HepG2 (cell line): ENCODE measurements around the gene NCOA5. TPM values are rescaled to one million over a fixed set of nuclear protein-coding genes. Genes with fewer than 3 reads are reported as not detected.

Experiments used
- CREB1 ChIP-seq, 2 experiments: fragments of 450-650 bp in 1 of 2; IDR thresholded peaks; 2 replicates each; pipeline ENCODE4 v1.6.1; 2016 to 2017; ENCODE audit warnings: control low read depth in 1 of 2, mild to moderate bottlenecking in 1 of 2, missing compliant biosample characterization in 1 of 2, missing genetic modification characterization in 1 of 2
- E2F2 ChIP-seq: sonication (generic); formaldehyde crosslinking; IDR thresholded peaks from 2 replicates; pipeline ENCODE4 v1.4.0; 2020; ENCODE audit warnings: missing genetic modification reagents, borderline replicate concordance
- EEA1 ChIP-seq: sonication (generic); formaldehyde crosslinking; IDR thresholded peaks from 2 replicates; pipeline ENCODE4 v1.5.1; 2020; ENCODE audit warnings: mild to moderate bottlenecking, missing genetic modification reagents, borderline replicate concordance
- FOXK1 ChIP-seq: sonication (generic); formaldehyde crosslinking; IDR thresholded peaks from 2 replicates; pipeline ENCODE4 v1.4.0; 2020; ENCODE audit warnings: low read depth, missing genetic modification reagents, borderline replicate concordance
- FOXM1 ChIP-seq: sonication (generic); formaldehyde crosslinking; IDR thresholded peaks from 2 replicates; pipeline ENCODE4 v1.5.0; 2020; ENCODE audit warnings: missing genetic modification reagents
- HNRNPLL ChIP-seq: fragments of 200-400 bp; formaldehyde crosslinking; IDR thresholded peaks from 2 replicates; pipeline ENCODE4 v1.6.1; 2017; ENCODE audit warnings: mild to moderate bottlenecking, low read depth, low read length; ENCODE audit not compliant: poor library complexity, severe bottlenecking
- KLF13 ChIP-seq: sonication (generic); formaldehyde crosslinking; IDR thresholded peaks from 2 replicates; pipeline ENCODE4 v1.4.0; 2020; ENCODE audit warnings: mild to moderate bottlenecking, missing genetic modification reagents
- NCOA5 ChIP-seq: sonication (generic); formaldehyde crosslinking; IDR thresholded peaks from 2 replicates; pipeline ENCODE4 v1.4.0; 2020; ENCODE audit warnings: missing genetic modification reagents
- NR2F1 ChIP-seq, 2 experiments: fragments of 450-650 bp in 1 of 2; formaldehyde crosslinking in 1 of 2; IDR thresholded peaks; 2 replicates each; pipeline versions ENCODE4 v1.5.0 to v1.6.1; 2016 to 2020; ENCODE audit warnings: mild to moderate bottlenecking in 1 of 2, missing compliant biosample characterization in 1 of 2, missing genetic modification reagents in 1 of 2, moderate library complexity in 1 of 2
- RFX5 ChIP-seq: IDR thresholded peaks from 2 replicates; pipeline ENCODE4 v1.6.1; 2011; ENCODE audit warnings: low read depth, low read length, improper control_type of control experiment
- SMC3 ChIP-seq: IDR thresholded peaks from 2 replicates; pipeline ENCODE4 v1.6.1; 2011; ENCODE audit warnings: low read length, improper control_type of control experiment
- UBTF ChIP-seq: sonication (generic); formaldehyde crosslinking; IDR thresholded peaks from 2 replicates; pipeline ENCODE4 v1.4.0; 2020; ENCODE audit warnings: mild to moderate bottlenecking, missing genetic modification reagents
- XRCC5 ChIP-seq: fragments of 200-400 bp; formaldehyde crosslinking; optimal IDR thresholded peaks from 2 replicates; pipeline ENCODE3; 2017; ENCODE audit warnings: mild to moderate bottlenecking, low read length
- ZNF501 ChIP-seq: sonication (generic); formaldehyde crosslinking; IDR thresholded peaks from 2 replicates; pipeline ENCODE4 v1.5.1; 2020; ENCODE audit warnings: mild to moderate bottlenecking, moderate library complexity, missing genetic modification reagents
- ZNF513 ChIP-seq: sonication (generic); formaldehyde crosslinking; conservative IDR thresholded peaks from 2 replicates; pipeline ENCODE4 v1.5.0; 2020; ENCODE audit warnings: missing genetic modification reagents
- ZNF598 ChIP-seq: sonication (generic); formaldehyde crosslinking; IDR thresholded peaks from 2 replicates; pipeline ENCODE4 v1.5.1; 2020; ENCODE audit warnings: mild to moderate bottlenecking, missing genetic modification reagents, borderline replicate concordance
- polyA plus RNA-seq, 8 experiments: library from polyadenylated mRNA; depleted of rRNA in 3 of 8; stranded (reverse) in 7 of 8; unstranded in 1 of 8; fragments of >200 nt; fragmentation: Illumina TruSeq in 4 of 8; extraction: Trizol in 4 of 8; gene quantifications; 2 replicates each; pipeline versions ENCODE4 v1.2.1 to v1.2.3, GENCODE V29; 2011 to 2016; ENCODE audit warnings: low read depth in 4 of 8, missing spikeins in 1 of 8, mixed read lengths in 1 of 8; ENCODE audit not compliant: insufficient read depth in 1 of 8
- total RNA-seq, 5 experiments: library from RNA; depleted of rRNA; stranded (reverse); fragments of >200 nt; fragmentation: Illumina TruSeq; extraction: Trizol; gene quantifications; 2 replicates each; pipeline ENCODE4 v1.2.3, GENCODE V29; 2016; ENCODE audit warnings: low read depth in 1 of 5

The NCOA5 gene
- total and polyA plus RNA-seq, 2 of the 13 experiments (the other 11 are each of a cell fraction or from before 2014, with no cell fraction given), result 16.5 to 28.4 TPM

- TF ChIP-seq ZNF513 (0 out of 2 replicates have a peak, but pooled peaks have one; percentile 73), NCOA5 (no peak), CREB1 (IDR thresholded peaks at IDR 0.05) (peak; percentile 27; the same call in 1 of the 2 replicates), CREB1 (CRISPR knock-in tag; IDR thresholded peaks at IDR 0.05) (no peak), RFX5 (no peak), NR2F1 (CRISPR knock-in tag; IDR thresholded peaks at IDR 0.05) (no peak), EEA1 (CRISPR knock-in tag) (no peak), ZNF501 (CRISPR knock-in tag) (no peak), KLF13 (CRISPR knock-in tag) (peak; percentile 57; the same call in 1 of the 2 replicates), SMC3 (no peak), E2F2 (CRISPR knock-in tag) (no peak), ZNF598 (CRISPR knock-in tag) (no peak), FOXM1 (CRISPR knock-in tag) (0 out of 2 replicates have a peak, but pooled peaks have one; percentile 61), XRCC5 (peak; percentile 74), HNRNPLL (peak; percentile 58), UBTF (CRISPR knock-in tag) (peak; percentile 41; the same call in 1 of the 2 replicates), FOXK1 (no peak)
Observed at GRCh38 chr20:46099491-46100287, 9.9 kb upstream of the NCOA5 start (continued).
